Esophagus squamous epithelium (tissue), 4 donors: ENCODE data around the gene WDR46.

Experiments
- CTCF ChIP-seq, 6 experiments: fragments of 450-650 bp in 4 of 6; fragments of 200-600 bp in 2 of 6; sonication (generic) in 2 of 6; IDR thresholded peaks; one replicate each; pipeline ENCODE4 v1.5.1; 2016 to 2019; ENCODE audit warnings: antibody characterized with exemption in 6 of 6, mild to moderate bottlenecking in 4 of 6, moderate library complexity in 4 of 6
- POLR2A ChIP-seq, 4 donors: fragments of 450-650 bp; IDR thresholded peaks; one replicate each; pipeline ENCODE4 v1.6.1; 2017; ENCODE audit warnings: antibody characterized with exemption in 4 of 4, mild to moderate bottlenecking in 4 of 4, moderate library complexity in 3 of 4

GRCh38 chr6:33252759-33253158 lies 36.3 kb downstream of the WDR46 start:
- TF ChIP-seq POLR2A (IDR thresholded peaks at IDR 0.05) (no peak), CTCF (IDR thresholded peaks at IDR 0.05) (no peak)
